Muscle of arm (tissue), 14 donors: ENCODE data around the gene SELENOS. TPM values are rescaled to one million over a fixed set of nuclear protein-coding genes. Genes with fewer than 3 reads are reported as not detected.

Experiments used
- DNase-seq: peaks from one replicate; pipeline ENCODE4 v3.0.0-alpha.2; 2013
- long read RNA-seq, 11 donors: transcript quantifications; one replicate each; lab custom pipeline, GENCODE V29; 2026
- polyA plus RNA-seq, 12 donors: library from polyadenylated mRNA; unstranded; fragments of 120-200 nt; gene quantifications; one replicate each; pipeline ENCODE4 v1.2.1, GENCODE V29; 2013; ENCODE audit not compliant: insufficient read length in 12 of 12

The SELENOS gene
- 10 to 100 TPM in 11 of 12 donors, not detected in 1; 31.7 to 67.5 (median 38.2) TPM for polyA plus RNA-seq
- long read RNA-seq, donor 1, transcript SELENOS-206 (3 exons, 556 nt): minor isoform, 30 of 83 reads
- long read RNA-seq, donor 1, transcript SELENOS-208 (2 exons, 355 nt): minor isoform, 8 of 83 reads
- long read RNA-seq, donor 1, transcript SELENOS-204 (4 exons, 856 nt): minor isoform, 9 of 83 reads
- long read RNA-seq, donor 1, transcript SELENOS-203 (6 exons, 1,188 nt): major isoform, 31 of 83 reads
- long read RNA-seq, donor 1, partial matches to known transcripts: 0 of 83 reads
- long read RNA-seq, donor 1, other reads (novel, unspliced or antisense): 0 of 83 reads
- long read RNA-seq, donor 2, transcript SELENOS-203 (6 exons, 1,188 nt): major isoform, 27 of 40 reads
- long read RNA-seq, donor 2, transcript SELENOS-206 (3 exons, 556 nt): minor isoform, 9 of 40 reads
- long read RNA-seq, donor 2, partial matches to known transcripts: 0 of 40 reads
- long read RNA-seq, donor 2, other reads (novel, unspliced or antisense): 0 of 40 reads
- long read RNA-seq, donor 3, transcript SELENOS-203 (6 exons, 1,188 nt): major isoform, 15 of 19 reads
- long read RNA-seq, donor 3, partial matches to known transcripts: 0 of 19 reads
- long read RNA-seq, donor 3, other reads (novel, unspliced or antisense): 0 of 19 reads
- long read RNA-seq, donor 4, transcript SELENOS-203 (6 exons, 1,188 nt): major isoform, 7 of 8 reads
- long read RNA-seq, donor 4, partial matches to known transcripts: 0 of 8 reads
- long read RNA-seq, donor 4, other reads (novel, unspliced or antisense): 0 of 8 reads
- long read RNA-seq, donor 5, transcript SELENOS-203 (6 exons, 1,188 nt): major isoform, 27 of 41 reads
- long read RNA-seq, donor 5, transcript SELENOS-206 (3 exons, 556 nt): minor isoform, 8 of 41 reads
- long read RNA-seq, donor 5, partial matches to known transcripts: 0 of 41 reads
- long read RNA-seq, donor 5, other reads (novel, unspliced or antisense): 0 of 41 reads
- long read RNA-seq, donor 6, transcript SELENOS-206 (3 exons, 556 nt): minor isoform, 9 of 26 reads
- long read RNA-seq, donor 6, transcript SELENOS-203 (6 exons, 1,188 nt): major isoform, 14 of 26 reads
- long read RNA-seq, donor 6, partial matches to known transcripts: 0 of 26 reads
- long read RNA-seq, donor 6, other reads (novel, unspliced or antisense): 0 of 26 reads
- long read RNA-seq, donor 7, transcript SELENOS-203 (6 exons, 1,188 nt): major isoform, 15 of 24 reads
- long read RNA-seq, donor 7, transcript SELENOS-206 (3 exons, 556 nt): minor isoform, 5 of 24 reads
- long read RNA-seq, donor 7, partial matches to known transcripts: 0 of 24 reads
- long read RNA-seq, donor 7, other reads (novel, unspliced or antisense): 0 of 24 reads
- long read RNA-seq, donor 8, transcript SELENOS-203 (6 exons, 1,188 nt): major isoform, 33 of 45 reads
- long read RNA-seq, donor 8, partial matches to known transcripts: 0 of 45 reads
- long read RNA-seq, donor 8, other reads (novel, unspliced or antisense): 0 of 45 reads
- long read RNA-seq, donor 9, transcript SELENOS-203 (6 exons, 1,188 nt): major isoform, 19 of 26 reads
- long read RNA-seq, donor 9, transcript SELENOS-206 (3 exons, 556 nt): minor isoform, 6 of 26 reads
- long read RNA-seq, donor 9, partial matches to known transcripts: 0 of 26 reads
- long read RNA-seq, donor 9, other reads (novel, unspliced or antisense): 0 of 26 reads
- long read RNA-seq, donor 10, transcript SELENOS-203 (6 exons, 1,188 nt): major isoform, 13 of 25 reads
- long read RNA-seq, donor 10, transcript SELENOS-204 (4 exons, 856 nt): minor isoform, 6 of 25 reads
- long read RNA-seq, donor 10, partial matches to known transcripts: 0 of 25 reads
- long read RNA-seq, donor 10, other reads (novel, unspliced or antisense): 0 of 25 reads
- long read RNA-seq, donor 11, transcript SELENOS-203 (6 exons, 1,188 nt): major isoform, 30 of 50 reads
- long read RNA-seq, donor 11, transcript SELENOS-206 (3 exons, 556 nt): minor isoform, 14 of 50 reads
- long read RNA-seq, donor 11, partial matches to known transcripts: 0 of 50 reads
- long read RNA-seq, donor 11, other reads (novel, unspliced or antisense): 0 of 50 reads

GRCh38 chr15:101277038-101277822, at the start of gene SELENOS:
Gene SELENOS, minus strand, starts transcription at chr15:101277485. Its CDS starts 68 bp downstream, at chr15:101277417.
- DNase-seq: peak; percentile 92

GRCh38 chr15:101326462-101327146, 49.3 kb upstream of the SELENOS start:
- no peak for DNase-seq

GRCh38 chr15:101326026-101326315, 48.7 kb upstream of the SELENOS start:
- no peak for DNase-seq

GRCh38 chr15:101325263-101326025, 48.2 kb upstream of the SELENOS start:
- no peak for DNase-seq

GRCh38 chr15:101324524-101325177, 47.4 kb upstream of the SELENOS start:
- no peak for DNase-seq

GRCh38 chr15:101323793-101324523, 46.7 kb upstream of the SELENOS start:
- no peak for DNase-seq

- no peak for DNase-seq
These were observed 45.7 kb upstream of the SELENOS start for GRCh38 chr15:101322854-101323477.

- no peak for DNase-seq
These were observed 44.9 kb upstream of the SELENOS start for GRCh38 chr15:101322016-101322695.

GRCh38 chr15:101320501-101321052, 43.3 kb upstream of the SELENOS start:
- peak; percentile 23 for DNase-seq

GRCh38 chr15:101318839-101319238, 41.6 kb upstream of the SELENOS start:
- no peak for DNase-seq

- DNase-seq: no peak
These were observed 41.0 kb upstream of the SELENOS start for GRCh38 chr15:101318147-101318819.

- no peak for DNase-seq
These were observed 40.1 kb upstream of the SELENOS start for GRCh38 chr15:101317336-101317872.

- DNase-seq: no peak
These were observed 39.2 kb upstream of the SELENOS start for GRCh38 chr15:101316529-101316928.

- DNase-seq: no peak
These were observed 38.5 kb upstream of the SELENOS start for GRCh38 chr15:101315736-101316135.
